Activated CD8-positive, alpha-beta memory T cell treated with anti-CD3 and anti-CD28 coated beads for 1 hour (primary cell): Measurements from ENCODE around the gene STK33.

Source experiments
- DNase-seq, 2 donors: peaks; one replicate each; pipeline ENCODE4 v3.0.0-alpha.2; 2020; ENCODE audit warnings: low read depth in 1 of 2; ENCODE audit errors: extremely low read depth in 1 of 2

STK33 gene

DNA sequence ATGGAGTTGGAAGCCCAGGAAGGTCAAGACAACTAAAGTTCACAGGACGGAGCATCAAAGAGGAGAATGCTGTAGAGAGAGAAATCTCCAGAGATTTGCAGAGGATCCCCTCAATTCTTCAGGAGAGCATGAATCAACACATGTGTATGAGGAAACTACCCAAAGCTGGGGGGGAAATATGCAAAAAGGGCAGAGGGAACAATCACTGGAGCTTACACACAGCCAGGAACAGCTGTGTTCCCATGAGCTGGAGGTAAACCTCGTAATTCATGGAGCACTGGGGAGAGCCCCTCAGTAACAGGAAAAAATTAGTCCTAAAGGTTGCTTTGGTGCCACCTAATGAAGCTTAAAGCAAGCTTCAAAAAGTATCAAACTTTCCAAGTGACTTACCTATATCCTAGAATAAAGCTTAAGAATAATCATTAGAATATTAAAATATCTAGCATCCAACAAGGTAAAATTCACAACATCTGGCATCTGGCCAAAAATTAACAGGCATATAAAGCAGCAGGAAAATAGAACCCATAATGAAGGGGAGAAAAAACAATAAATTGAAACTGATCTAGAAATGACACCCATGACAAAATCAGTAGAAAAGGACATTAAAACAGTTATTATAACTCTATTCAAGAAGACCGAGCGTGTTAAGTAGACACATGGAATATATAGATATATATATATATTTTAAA is 134.2 kb downstream of the STK33 start:
- no peak for DNase-seq

DNA sequence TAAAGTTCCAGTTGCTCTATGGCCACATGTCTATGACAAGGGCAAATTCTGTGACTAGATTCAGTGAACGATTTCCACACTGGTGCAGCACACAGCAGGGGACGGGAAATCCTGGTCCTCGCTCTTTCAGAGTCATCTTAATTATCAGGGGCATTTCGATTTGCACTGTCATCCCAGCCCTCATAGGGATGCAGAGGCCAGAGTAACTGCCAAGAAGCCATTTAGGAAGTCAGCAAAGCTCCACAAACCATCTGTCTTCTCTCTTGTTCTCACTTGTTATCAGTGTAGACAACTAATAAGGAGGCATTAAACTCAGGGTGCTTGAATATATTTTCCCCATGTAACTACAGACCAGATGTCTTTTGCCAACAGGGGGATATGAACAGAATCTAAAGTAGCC is 151.7 kb downstream of the STK33 start:
- DNase-seq = no peak

DNA sequence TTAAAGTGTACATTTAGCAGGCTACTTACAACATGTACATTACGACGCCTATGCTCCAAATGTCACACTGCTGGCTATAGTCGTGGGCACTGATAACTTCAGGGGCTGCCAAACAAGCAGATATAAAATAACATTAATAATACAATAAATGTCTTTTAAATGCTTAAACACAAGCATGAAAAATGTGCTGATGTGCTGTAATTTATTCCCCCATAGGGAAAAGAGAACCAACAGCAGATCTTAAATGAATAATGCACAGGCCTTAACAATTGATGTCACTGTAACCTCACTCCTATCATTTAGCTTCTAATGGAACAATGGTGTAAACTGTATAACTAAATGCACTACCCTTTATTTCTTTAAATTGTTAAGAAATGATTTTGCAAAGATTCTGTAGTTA is 153.4 kb downstream of the STK33 start:
- DNase-seq = no peak

DNA sequence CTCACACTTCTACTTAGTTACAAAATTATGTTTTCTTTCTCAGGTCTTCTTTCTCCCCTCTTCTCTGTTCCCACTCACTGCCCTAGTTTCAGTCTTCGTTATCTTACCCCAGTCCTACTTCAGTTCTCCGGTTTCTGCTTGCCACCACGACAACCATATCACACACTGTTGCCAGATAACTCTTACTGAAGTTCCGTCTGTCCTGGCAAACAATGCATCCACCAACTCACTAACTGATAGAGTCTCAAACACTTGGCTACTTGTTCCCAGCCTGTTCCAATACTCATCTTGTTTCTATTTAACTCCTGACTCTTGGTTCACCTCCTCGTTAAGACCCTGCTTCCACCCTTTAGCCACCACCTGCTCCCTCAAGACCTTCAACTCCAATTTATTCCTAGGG is 164.5 kb downstream of the STK33 start:
- no peak for DNase-seq

DNA sequence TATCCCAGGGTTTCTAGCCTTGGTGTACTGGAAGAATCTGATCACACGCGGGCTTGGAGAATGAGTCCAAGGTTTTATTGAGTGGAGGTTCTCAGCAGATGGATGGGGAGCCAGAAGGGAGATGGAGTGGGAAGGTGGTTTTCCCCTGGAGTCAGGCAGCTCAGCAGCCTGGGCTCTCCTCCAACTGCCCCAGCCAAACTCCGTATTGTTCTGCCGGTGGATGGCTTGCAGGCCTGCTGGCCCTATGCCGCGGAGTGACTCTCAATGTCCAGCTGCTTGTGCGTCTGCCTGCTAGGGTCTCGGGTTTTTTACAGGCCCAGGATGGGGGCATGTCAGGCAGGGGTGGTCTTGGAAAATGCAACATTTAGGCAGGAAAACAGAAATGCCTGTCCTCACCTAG is 168.0 kb downstream of the STK33 start:
- DNase-seq = no peak

DNA sequence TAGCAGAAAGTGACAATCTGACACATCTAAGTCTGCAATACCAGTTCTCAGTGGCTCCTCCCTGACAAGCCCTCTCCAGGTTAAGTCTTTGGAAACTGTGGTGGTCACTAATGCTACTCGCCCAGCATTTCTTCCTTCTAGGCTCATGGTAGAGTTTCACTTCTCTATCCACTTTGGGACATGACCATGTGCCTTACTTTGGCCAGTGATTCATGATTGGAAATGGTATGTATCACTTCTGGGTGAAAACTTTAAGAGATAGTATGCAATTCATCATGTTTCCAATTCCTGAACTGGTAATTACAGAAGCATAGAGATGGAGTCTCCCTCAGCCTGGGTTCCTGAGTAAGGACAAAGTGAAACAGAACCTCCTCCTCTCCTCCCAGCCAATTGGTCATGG is 178.8 kb downstream of the STK33 start:
- no peak for DNase-seq

DNA sequence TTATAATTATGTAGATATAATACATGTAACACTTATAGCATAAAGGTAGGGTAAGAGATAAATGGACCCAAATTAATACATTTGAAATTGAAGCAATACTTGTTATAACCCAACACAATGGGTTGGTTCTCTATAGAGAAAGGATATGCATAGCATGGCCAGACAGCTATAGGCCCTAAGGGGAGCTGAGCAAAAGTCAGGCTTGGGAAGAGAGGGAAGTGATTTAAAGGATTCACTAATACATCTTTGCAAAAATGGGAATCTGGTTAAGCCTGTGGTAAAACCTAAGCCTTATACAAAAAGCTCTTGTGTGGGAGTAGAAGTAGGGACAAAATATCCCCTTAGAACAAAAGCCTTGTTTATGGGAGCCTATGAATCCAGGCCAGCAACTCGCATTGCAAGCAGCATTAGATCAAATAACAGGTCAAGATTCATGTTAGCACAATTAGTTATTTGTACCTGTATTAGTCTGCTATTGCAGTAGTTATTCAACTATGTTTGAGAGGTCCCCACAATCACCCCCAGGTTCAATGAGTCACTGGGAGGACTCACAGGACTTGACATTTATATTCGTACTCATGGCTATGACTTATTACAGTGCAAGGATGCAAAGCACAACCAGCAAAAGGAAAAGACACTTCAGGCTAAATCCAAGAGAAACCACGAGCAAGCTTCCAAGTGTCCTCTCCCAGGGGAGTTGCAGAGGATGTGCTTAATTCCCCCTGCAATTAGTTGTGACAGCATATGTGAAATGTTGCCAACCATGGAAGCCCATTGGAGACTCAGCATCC is 185.7 kb downstream of the STK33 start:
- DNase-seq = no peak

DNA sequence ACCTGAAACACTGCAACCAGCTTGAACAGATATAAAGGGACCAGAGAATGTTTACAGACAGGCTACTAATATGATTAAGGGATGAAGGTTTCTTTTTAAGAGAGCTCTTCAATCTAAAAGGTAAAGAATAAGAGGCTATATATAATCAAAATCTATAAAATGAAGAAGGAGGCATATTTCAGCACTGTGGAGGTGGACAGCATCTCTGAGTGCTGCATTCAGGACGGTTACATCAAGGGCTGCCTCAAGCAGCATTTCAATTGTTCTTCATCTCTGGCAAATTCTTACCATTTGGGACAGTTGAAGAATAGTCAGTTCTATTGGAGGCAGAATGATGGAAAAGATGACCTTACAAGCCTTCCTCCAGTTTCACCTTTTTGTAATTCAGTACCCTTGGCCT is 190.7 kb downstream of the STK33 start:
- DNase-seq = no peak

DNA sequence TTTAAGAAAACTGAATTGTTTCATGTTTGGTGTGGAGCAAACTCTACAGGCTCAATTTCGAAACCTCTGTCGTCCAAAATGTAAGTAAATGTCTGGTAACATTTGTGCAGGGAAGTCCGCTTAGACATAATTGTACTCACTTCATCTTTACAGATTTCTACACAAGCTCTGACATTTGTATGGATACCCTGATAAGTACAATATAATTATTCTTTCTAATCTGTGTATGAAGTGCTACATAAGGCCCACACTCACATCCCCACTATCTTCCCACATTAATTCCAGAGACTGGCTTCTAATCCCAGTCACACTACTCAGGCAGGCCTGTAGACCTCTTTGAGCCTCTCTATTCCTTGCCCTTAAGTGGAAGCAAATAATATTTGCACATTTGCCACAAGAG is 201.1 kb downstream of the STK33 start:
- DNase-seq = no peak

DNA sequence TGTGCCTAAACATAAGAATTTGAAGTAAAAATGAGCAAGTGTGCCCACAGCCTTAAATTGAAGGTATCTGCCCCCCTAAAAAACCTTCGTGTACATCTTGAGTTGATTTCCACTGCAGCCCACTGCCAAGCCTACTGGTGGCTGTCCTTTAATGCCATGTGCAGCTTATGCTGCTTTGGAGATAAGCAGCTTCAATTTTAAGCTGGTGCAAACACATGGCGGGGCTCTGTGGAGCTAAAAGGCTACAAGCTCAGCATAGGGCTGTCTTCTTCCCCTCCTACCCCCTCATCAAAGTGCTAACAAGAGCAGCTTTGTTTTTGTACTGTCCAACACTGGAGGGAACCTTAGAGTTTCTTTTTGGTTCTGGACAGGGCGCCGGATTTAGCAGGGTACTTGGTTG is 201.9 kb downstream of the STK33 start:
- DNase-seq = no peak

DNA sequence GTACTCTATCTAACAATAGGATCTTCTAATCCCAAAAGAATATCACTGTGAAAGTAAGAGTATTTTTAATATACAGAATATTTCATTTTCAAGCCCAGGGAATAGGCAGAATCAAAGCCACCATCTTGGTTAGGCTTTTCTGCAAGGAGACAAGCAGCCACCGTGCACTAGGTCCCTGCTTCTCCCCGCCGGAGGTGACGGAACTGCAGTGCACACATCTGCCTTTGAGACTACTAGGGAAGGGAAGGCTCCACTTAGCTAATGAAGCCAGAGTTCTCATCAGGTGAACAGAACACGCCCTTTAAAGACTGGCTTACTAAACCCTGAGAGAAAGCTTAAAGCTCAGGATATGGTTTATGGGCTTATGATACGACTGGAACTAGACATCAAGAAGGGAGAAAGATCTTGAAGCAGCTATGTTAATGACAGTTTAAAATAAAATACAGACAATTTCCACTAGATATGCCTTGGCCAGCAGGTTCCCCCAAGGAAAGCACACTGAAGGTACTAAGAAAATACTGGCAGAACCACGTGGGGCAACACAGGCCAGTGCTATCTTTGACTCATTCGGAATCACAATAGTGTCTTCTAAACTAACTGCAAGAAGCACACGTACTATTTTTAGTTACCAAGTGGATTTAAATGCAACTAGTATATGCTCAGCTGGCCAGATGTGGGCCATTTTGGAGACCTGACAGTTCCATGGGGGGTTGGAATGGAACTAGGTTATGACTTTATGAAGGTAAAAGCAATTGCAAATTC is 203.0 kb downstream of the STK33 start:
- no peak for DNase-seq

DNA sequence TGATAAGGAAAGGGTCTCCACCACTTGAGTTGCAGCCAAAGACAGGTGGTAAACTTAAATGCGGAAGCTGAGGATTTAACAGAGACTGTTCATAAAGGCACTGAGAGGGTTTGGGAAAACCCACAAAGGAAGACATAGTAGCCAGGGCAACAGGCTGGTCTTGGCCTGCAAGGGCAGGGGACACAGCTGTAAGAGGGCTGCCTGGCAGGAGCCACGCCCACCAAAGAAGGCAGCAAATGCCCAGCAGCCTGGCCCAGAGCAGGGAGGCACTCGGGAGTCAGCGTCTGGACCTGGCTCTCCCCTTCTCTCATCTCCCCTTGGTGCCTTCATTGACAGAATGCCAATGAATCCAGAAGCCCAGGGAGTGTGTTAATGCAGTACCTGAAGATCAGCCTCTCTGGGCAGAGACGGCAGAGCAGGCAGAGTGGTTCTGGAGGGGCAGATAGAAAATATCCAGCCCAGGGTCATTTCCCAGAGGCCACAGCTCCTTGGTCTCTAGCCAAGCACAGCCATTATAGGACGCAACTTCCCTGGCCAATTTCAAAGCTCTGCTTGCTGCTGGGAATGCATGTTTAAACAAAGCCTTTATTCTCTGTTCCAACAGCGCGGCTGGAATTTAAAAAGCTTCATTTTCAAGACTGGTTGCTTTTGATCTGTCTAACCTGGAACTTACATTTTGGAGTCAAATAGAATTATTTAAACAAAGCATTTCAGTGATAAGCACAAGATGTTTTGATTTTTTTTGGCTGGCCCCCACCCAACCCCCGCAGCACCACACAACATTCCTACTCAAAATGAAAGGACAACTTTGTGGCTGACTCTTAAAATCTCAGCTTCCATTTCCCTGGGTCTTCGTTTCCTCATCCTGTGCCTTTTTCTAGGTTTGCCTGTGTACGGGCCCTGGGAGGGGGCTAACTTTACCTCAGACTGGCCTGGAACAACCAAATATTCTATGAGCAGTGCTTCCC is 204.7 kb downstream of the STK33 start:
- DNase-seq = no peak

DNA sequence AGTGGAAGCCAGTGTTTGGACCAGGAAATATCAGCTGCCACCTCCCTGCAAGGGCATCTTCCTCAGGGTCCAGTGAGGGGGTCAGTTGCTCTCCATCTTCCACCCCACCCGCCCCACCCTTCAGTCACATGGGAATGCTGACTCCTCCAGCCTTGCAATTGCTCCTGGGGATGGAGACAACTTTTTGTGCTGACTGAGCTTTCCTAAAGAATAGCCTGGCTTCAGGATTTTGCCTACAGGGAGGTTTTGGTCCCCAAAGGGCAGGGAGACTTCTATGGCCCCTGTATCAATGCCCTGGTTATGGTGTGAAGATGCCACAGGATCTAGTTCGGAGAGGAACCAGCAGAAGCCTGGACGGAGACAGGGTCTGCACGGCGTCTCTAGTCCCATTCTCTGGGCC is 206.3 kb downstream of the STK33 start:
- DNase-seq = no peak

DNA sequence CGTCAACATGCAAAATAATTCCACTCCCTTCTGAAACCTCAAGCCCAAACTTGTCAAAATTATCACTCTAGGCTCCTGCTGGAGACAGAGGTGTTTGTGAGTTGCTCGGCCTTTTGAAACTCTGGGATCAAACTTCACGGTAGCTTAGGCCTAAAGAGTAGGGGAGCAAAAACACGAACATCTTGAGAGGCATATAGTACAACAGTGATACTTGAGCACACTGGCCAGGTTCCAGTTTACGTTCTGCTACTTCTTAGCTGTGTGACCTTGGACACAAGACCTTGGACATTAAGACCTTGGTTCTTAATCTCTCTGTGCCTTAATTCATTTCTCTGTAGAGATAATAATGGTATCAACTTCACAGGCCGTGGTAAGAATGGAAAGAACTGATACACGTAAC is 206.9 kb downstream of the STK33 start:
- no peak for DNase-seq

DNA sequence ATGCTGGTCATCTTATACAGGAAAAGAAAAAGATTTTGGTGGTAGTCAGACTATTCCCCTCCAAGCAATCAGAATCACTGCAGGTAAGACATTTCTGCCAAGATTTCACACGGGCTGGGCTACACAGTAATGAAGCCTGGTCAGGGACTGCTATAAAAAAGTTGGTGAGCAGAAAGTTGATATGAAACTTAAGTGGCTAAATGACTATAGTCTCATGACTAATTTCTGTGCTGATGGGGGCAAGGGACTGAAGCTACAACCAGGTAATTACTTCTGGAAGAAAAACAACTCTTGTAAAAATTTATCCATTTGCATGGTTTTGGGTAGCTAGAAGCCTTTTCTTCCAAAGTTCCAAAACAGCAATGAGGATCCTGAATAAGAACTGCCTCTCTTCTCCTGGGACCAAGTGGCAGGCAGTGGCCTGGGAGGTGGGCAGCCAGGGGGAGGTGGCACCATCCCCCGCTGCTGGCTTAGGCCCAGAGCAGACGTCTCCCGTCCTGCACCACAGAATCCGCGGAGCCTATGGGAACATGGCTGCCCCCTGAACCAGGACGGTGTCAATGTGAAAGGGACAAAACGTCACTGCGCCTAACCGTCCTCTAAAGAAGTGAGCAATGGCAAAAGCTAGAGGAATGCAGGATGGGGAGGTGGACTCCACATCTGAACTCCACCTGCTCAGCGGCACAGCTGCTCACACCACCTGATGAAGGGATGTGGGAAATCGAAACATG is 207.7 kb downstream of the STK33 start:
- DNase-seq = no peak

DNA sequence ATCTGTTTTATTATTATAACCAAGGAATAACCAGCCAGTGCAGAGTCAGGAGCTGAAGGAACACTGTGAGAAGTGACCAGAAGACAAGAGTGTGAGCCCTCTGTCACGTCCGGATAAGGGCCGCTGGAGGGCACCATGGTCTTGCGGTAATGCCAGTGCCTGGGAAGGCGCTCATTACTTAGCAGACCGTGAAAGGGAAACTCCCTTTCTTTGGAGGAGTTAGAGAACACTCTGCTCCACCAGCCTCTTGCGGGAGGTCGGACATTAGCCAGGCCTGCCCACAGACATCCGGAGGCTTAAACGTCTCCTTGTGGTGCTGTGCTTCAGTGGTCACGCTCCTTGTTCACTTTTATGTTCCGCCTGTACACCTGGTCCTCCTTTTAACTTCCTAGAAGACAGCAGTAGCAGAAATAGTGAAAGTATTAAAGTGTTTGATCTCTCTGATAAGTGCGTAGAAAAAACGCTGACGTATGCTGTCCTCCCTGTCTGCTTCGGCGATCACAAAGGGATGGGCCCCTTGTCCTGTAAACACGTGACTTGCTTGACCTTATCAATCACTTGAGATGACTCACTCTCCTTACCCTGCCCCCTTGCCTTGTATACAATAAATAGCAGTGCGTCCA is 209.7 kb downstream of the STK33 start:
- DNase-seq = no peak

DNA sequence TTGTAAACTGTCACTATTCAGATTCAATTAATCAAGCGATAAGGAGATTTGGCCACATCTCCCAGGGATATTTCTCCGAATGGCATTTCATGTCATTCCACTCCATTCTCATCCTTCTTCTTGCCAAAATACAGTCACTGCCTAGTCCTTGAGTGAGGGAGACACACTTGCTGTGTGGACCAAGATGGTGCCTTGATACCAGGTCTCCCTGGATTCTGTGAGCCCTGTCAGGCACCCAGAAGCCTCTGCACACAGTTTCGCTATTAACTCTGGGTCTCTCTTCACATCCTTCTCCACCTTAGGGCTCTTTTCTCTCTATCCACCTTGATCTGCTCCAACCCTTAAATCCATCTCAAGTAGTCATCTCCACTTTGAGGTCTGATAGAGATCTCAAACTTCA is 210.4 kb downstream of the STK33 start:
- DNase-seq = no peak

DNA sequence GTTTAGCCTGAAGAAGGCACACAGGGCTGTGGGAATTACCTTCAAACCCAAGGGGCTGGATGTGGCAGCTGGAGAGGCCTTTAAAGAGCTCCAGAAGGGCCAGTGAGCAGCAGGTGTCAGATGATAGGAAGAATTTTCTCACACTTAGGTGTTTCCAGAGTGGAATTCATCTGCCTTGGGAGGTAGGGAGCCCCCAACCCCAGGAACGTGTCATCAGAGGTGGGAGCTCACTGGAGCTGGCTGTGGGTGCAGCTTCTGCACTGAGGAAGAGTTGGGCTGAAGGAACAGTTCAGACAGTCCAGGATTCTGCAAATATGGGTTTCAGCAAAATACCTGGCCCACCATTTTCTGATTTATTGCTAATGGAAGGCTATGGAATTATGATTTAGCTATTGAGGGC is 210.8 kb downstream of the STK33 start:
- DNase-seq = no peak

DNA sequence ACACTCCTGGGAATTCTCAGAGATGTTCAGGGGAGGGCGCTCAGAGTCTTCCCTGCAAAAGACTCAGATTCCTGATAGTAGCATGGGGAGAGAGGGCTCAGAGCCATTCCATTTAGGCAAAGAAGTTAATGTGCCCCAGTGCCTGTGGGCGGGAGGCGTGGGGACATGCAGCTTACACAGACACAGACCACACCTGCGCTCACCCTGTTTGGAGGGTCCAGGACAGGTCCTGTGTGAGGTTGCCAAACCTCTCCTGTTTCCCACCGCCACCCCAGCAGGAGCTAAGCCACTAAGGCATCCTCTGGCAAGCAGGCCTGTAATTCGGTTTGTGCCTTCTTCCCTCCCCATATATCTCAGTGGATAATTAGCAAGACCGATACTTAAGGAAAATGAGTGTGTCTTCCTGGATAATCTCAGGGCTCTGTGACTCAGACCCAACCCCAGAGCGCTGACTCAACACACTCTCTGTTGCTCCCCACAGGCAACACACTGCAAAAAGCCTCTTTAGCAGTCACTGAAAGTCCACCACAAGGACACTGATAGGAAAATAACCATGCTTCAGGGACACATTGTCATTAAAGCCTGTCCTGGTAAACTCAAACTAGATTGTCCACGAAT is 211.5 kb downstream of the STK33 start:
- no peak for DNase-seq
